CD14-positive monocyte (primary cell): ENCODE results near the gene CSK. TPM values are rescaled to one million over a fixed set of nuclear protein-coding genes. Genes with fewer than 3 reads are reported as not detected.

Experiments
- DNase-seq, 3 donors: peaks; one replicate each; pipeline ENCODE4 v3.0.0-alpha.2; 2011 to 2022
- H2AFZ ChIP-seq: 2 replicates; pipeline ENCODE4 v1.6.0; 2012; ENCODE audit warnings: mild to moderate bottlenecking, low read depth, low read length, inconsistent platforms; ENCODE audit not compliant: insufficient read depth, poor library complexity, severe bottlenecking
- H3K27ac ChIP-seq, 2 donors: 1 replicate in 1 of 2; 2 replicates in 1 of 2; pipeline ENCODE4 v1.5.1; 2012 to 2013; ENCODE audit warnings: low read length in 2 of 2, control low read depth in 1 of 2, inconsistent platforms in 1 of 2, low read depth in 1 of 2, mild to moderate bottlenecking in 1 of 2
- H3K27me3 ChIP-seq, 2 donors: one replicate each; pipeline versions ENCODE4 v1.6.0 to v1.6.1; 2011 to 2013; ENCODE audit warnings: low read length in 2 of 2; ENCODE audit not compliant: control insufficient read depth in 2 of 2, insufficient read depth in 2 of 2
- H3K36me3 ChIP-seq, 2 donors: replicated peaks in 1 of 2; 1 replicate in 1 of 2; 2 replicates in 1 of 2; pipeline versions ENCODE4 v1.5.1 to v1.6.1; 2012 to 2013; ENCODE audit warnings: low read length in 2 of 2, control low read depth in 1 of 2, inconsistent platforms in 1 of 2, mild to moderate bottlenecking in 1 of 2; ENCODE audit not compliant: insufficient read depth in 2 of 2, control insufficient read depth in 1 of 2
- H3K4me1 ChIP-seq, 2 donors: 1 replicate in 1 of 2; 2 replicates in 1 of 2; pipeline versions ENCODE4 v1.5.1 to v1.6.1; 2012 to 2013; ENCODE audit warnings: low read length in 2 of 2, control low read depth in 1 of 2, inconsistent platforms in 1 of 2, mild to moderate bottlenecking in 1 of 2, moderate library complexity in 1 of 2; ENCODE audit not compliant: insufficient read depth in 2 of 2, control insufficient read depth in 1 of 2
- H3K4me2 ChIP-seq: replicated peaks from 2 replicates; pipeline ENCODE3; 2012; ENCODE audit warnings: low read length, moderate library complexity, mild to moderate bottlenecking; ENCODE audit not compliant: poor library complexity, severe bottlenecking; ENCODE audit errors: extremely low read depth
- H3K4me3 ChIP-seq, 3 experiments: fragments of 200-600 bp in 1 of 3; sonication (generic) in 1 of 3; replicated peaks in 1 of 3; 1 replicate in 2 of 3; 2 replicates in 1 of 3; pipeline ENCODE4 v1.5.1; 2011 to 2013; ENCODE audit warnings: low read length in 3 of 3, mild to moderate bottlenecking in 3 of 3, control low read depth in 2 of 3, low read depth in 2 of 3, inconsistent platforms in 1 of 3, moderate library complexity in 1 of 3
- H3K79me2 ChIP-seq: 2 replicates; pipeline ENCODE4 v1.6.0; 2012; ENCODE audit warnings: mild to moderate bottlenecking, control low read depth, inconsistent platforms, low read length, moderate library complexity; ENCODE audit not compliant: insufficient read depth
- H3K9ac ChIP-seq: 2 replicates; pipeline ENCODE4 v1.6.0; 2017; ENCODE audit warnings: low read length, mild to moderate bottlenecking; ENCODE audit not compliant: insufficient read depth, poor library complexity, severe bottlenecking
- H3K9me3 ChIP-seq, 2 donors: replicated peaks in 1 of 2; 1 replicate in 1 of 2; 2 replicates in 1 of 2; pipeline versions ENCODE4 v1.5.1 to v1.6.1; 2012 to 2013; ENCODE audit warnings: low read length in 2 of 2, control low read depth in 1 of 2; ENCODE audit not compliant: control insufficient read depth in 1 of 2, insufficient read depth in 1 of 2
- H4K20me1 ChIP-seq: 2 replicates; pipeline ENCODE4 v1.6.0; 2012; ENCODE audit warnings: mild to moderate bottlenecking, low read length, control low read depth, moderate library complexity; ENCODE audit not compliant: insufficient read depth
- H3K27ac Mint-ChIP-seq, 7 donors: one replicate each; pipeline ENCODE4 v1.8.0; 2020; ENCODE audit warnings: mild to moderate bottlenecking in 7 of 7, mixed read lengths in 7 of 7, moderate library complexity in 6 of 7, inconsistent platforms in 2 of 7
- H3K27me3 Mint-ChIP-seq, 3 donors: one replicate each; pipeline ENCODE4 v1.8.0; 2021 to 2022; ENCODE audit warnings: low read depth in 3 of 3, mild to moderate bottlenecking in 3 of 3, mixed read lengths in 3 of 3, moderate library complexity in 3 of 3, inconsistent platforms in 1 of 3
- H3K36me3 Mint-ChIP-seq, 2 donors: one replicate each; pipeline ENCODE4 v1.8.0; 2020; ENCODE audit warnings: mixed read lengths in 2 of 2, inconsistent platforms in 1 of 2, mild to moderate bottlenecking in 1 of 2
- H3K4me1 Mint-ChIP-seq: one replicate; pipeline ENCODE4 v1.8.0; 2020; ENCODE audit warnings: mild to moderate bottlenecking, mixed read lengths
- H3K4me3 Mint-ChIP-seq, 2 donors: one replicate each; pipeline ENCODE4 v1.8.0; 2020; ENCODE audit warnings: mild to moderate bottlenecking in 2 of 2, mixed read lengths in 2 of 2, moderate library complexity in 1 of 2
- H3K9me3 Mint-ChIP-seq, 7 donors: one replicate each; pipeline ENCODE4 v1.8.0; 2020 to 2022; ENCODE audit warnings: mixed read lengths in 7 of 7, mild to moderate bottlenecking in 6 of 7, moderate library complexity in 6 of 7, inconsistent platforms in 2 of 7
- WGBS: methylation state at CpG from one replicate; pipeline ENCODE4 v1.1.5; 2013; ENCODE audit warnings: missing lambda C conversion rate; ENCODE audit not compliant: insufficient coverage; 5-methylcytosine and 5-hydroxymethylcytosine counted together
- intact Hi-C, 2 donors: fragments of 100-400 bp; cut with micrococcal nuclease; formaldehyde crosslinking; loops; one replicate each; pipeline versions ENCODE4 v1.15.0 to v1.15.1; 2023
- polyA plus RNA-seq, 3 donors: library from polyadenylated mRNA; depleted of rRNA in 1 of 3; unstranded in 2 of 3; stranded (reverse) in 1 of 3; fragments of 300-500 nt in 2 of 3; fragments of >200 nt in 1 of 3; fragmentation: Illumina TruSeq in 2 of 3; gene quantifications; 1 replicate in 2 of 3; 2 replicates in 1 of 3; pipeline ENCODE4 v1.2.3, GENCODE V29; 2012 to 2021
- TF ChIP-seq, protein P1 (sequence below): fragments of 200-600 bp; IDR thresholded peaks from one replicate; pipeline ENCODE4 v1.8.0; 2022; ENCODE audit warnings: antibody characterized with exemption, mild to moderate bottlenecking

CSK gene
- polyA plus RNA-seq, 3 donors, result 79.0 to 426 (median 106) TPM

- no peaks in the 10 kb centered on the region for H3K9me3 ChIP-seq
- no peaks in the 10 kb centered on the region for H3K36me3 Mint-ChIP-seq
- H3K4me3 ChIP-seq, result no peak overlapping the region
- H3K4me1 ChIP-seq, result peaks cover 5 to 22% of the 10 kb centered on the region in 2 donors
- no peaks in the 10 kb centered on the region for H4K20me1 ChIP-seq
- no peak overlapping the region for H3K4me3 Mint-ChIP-seq
- DNase-seq, result no peak
- TF ChIP-seq, protein P1, sequence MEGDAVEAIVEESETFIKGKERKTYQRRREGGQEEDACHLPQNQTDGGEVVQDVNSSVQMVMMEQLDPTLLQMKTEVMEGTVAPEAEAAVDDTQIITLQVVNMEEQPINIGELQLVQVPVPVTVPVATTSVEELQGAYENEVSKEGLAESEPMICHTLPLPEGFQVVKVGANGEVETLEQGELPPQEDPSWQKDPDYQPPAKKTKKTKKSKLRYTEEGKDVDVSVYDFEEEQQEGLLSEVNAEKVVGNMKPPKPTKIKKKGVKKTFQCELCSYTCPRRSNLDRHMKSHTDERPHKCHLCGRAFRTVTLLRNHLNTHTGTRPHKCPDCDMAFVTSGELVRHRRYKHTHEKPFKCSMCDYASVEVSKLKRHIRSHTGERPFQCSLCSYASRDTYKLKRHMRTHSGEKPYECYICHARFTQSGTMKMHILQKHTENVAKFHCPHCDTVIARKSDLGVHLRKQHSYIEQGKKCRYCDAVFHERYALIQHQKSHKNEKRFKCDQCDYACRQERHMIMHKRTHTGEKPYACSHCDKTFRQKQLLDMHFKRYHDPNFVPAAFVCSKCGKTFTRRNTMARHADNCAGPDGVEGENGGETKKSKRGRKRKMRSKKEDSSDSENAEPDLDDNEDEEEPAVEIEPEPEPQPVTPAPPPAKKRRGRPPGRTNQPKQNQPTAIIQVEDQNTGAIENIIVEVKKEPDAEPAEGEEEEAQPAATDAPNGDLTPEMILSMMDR, result no peak
- no peak overlapping the region for H3K9ac ChIP-seq
- peaks cover 0 to 13% of the 10 kb centered on the region in 2 donors for H3K27me3 ChIP-seq
- H3K27ac Mint-ChIP-seq, result peak overlapping the region in 1 of 7 donors; percentile 67
- peaks cover 10 to 25% (median 25%) of the 10 kb centered on the region in 3 donors for H3K27me3 Mint-ChIP-seq
- H3K9me3 Mint-ChIP-seq, result peaks cover 0 to 2% (median 0%) of the 10 kb centered on the region in 7 donors
- H3K36me3 ChIP-seq, result no peaks in the 10 kb centered on the region
- no peak overlapping the region for H2AFZ ChIP-seq
- intact Hi-C loops, result no loop called here
- no peak overlapping the region for H3K4me2 ChIP-seq
- peaks cover 17% of the 10 kb centered on the region for H3K4me1 Mint-ChIP-seq
- H3K79me2 ChIP-seq, result no peaks in the 10 kb centered on the region
- H3K27ac ChIP-seq, result no peak overlapping the region
- WGBS, result 98% methylated on average over 5 of the region's 7 CpGs
Observed at GRCh38 chr15:74821790-74822158, 39.9 kb downstream of the CSK start.

DNA sequence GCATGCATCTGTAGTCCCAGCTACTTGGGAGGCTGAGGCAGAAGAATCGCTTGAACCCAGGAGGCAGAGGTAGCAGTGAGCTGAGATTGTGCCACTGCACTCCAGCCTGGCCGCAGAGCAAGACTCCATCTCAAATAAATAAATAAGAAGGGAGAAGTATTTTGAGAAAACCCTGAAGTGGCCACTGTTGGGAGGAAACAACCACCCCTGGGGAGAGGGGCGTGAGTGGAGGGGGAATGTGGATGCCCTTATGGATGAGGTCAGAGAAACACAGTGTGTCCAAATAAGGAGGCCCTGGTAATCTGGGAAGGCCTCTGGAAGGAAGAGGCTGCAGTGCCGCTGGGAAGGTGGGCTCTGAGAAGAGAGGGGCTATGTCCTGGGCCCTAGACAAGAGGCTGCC, 40.4 kb downstream of the CSK start:
- no peak overlapping the region for H2AFZ ChIP-seq
- TF ChIP-seq, protein P1, result no peak
- DNase-seq, result no peak
- Mint-ChIP-seq H3K36me3 (no peaks in the 10 kb centered on the region), H3K27me3 (peaks cover 15 to 29% (median 26%) of the 10 kb centered on the region in 3 donors), H3K27ac (no peak overlapping the region), H3K9me3 (peaks cover 0 to 2% (median 0%) of the 10 kb centered on the region in 7 donors), H3K4me1 (peaks cover 17% of the 10 kb centered on the region), H3K4me3 (no peak overlapping the region)
- H3K4me1 ChIP-seq, result peaks cover 5 to 22% of the 10 kb centered on the region in 2 donors
- no peak overlapping the region for H3K9ac ChIP-seq
- peaks cover 4 to 17% of the 10 kb centered on the region in 2 donors for H3K27me3 ChIP-seq
- no peaks in the 10 kb centered on the region for H3K79me2 ChIP-seq
- WGBS, result 94% methylated on average over 2 of the region's 4 CpGs
- intact Hi-C loops, result no loop called here
- no peaks in the 10 kb centered on the region for H3K9me3 ChIP-seq
- H3K4me2 ChIP-seq, result no peak overlapping the region
- H4K20me1 ChIP-seq, result no peaks in the 10 kb centered on the region
- no peak overlapping the region for H3K4me3 ChIP-seq
- no peaks in the 10 kb centered on the region for H3K36me3 ChIP-seq
- H3K27ac ChIP-seq, result no peak overlapping the region
